ENCODE data around the gene LCE1B.

The LCE1B gene, protein sequence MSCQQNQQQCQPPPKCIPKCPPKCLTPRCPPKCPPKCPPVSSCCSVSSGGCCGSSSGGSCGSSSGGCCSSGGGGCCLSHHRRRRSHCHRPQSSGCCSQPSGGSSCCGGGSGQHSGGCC

DNA sequence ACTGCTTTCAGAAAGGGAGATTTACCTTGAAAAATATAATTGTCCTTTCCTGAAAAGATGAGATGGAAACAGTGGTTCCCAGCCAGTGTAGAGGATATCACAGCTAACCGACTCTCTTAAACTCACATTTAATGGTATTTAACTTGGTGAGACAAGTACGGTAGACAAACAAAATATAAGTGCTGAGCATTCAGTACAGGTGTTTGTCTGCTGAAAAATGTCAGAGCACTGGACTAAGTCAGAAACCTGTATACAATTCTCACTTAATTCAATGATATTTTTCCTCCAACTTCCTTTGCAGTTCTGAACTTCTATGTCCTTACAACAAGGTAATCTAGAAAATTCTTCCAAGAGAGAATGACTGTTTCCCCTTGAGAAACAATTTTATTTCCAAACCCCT lies at the start of gene LCE1B:
LCE1B (plus strand) TSS at position 301 of the 400 bp plus-strand sequence. CDS start 476 bp downstream, outside the sequence.
- no peak for DNase-seq

DNA sequence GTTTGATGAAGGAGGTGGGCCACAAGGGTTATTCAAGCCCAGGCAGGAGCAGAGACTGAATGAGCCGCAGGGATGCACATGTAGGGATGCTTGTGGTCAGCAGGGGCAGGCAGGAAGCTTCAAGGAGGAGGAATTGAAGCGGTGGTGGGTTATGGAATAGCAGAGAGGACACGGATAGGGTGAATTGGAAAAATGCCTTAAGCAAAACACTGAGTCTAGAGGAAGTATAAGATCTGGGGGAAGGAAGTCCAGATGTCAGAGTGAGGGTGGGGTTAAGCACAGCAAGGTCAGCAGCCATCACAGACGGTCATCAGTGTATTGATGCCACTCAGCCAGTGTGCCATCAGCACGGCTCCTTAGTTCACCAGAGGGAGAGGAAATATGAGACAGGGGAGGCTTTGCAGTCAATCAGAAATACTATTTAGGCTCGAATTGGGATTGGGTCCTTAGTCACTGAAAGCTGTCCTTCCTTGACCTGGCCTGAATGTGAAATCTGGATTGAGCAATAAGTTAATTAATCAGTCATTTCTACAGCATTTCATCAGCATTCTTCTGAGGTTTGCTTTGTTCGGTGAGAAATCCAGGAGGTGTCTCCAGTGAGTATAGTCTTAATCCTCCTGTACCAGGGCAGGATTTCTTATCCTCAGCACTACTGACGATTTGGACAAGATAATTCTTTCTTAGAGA lies 42.8 kb upstream of the LCE1B start:
- DNase-seq, result no peak

DNA sequence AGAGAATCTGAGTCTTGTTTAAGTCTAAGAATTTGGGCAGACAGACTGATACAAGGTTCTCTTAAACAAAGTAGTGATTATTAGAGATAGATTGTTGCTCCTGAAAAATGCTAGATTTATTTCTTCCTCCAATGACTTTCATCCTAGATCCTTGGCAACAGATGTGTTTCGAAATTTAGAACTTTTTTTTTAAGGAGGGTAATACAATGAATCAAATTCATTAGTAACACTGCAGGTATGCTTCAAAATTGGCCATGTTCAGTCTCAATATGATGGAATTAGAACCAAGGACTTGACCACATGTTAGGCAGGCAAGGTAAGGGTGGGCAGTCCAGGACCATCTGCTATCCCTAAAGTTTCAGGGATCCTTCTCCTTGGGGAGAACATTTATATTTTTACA lies 41.4 kb upstream of the LCE1B start:
- DNase-seq, result no peak

DNA sequence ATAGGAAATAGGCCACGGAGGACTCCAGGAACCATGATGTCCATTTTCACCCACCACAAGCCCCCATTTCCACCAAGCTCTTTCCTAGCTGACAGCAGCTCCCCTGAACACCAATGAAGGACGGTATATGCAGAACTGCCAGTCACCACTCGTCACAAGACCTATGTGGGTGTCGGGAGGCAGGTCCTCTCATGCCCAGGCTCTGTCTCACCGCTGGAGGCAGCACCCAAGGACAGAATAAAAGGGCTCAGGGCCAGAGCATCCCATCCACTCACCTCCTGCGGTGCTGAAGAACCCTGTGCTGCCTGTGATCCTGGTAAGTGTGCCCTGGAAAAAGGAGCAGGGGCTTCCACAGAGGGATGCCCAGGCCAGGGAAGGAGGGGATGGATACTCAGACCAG lies 36.9 kb upstream of the LCE1B start, which contains the start of gene LCE1F:
LCE1F (plus strand) TSS at position 266 of the 400 bp plus-strand sequence. CDS start 1,232 bp downstream, outside the sequence.
- DNase-seq, result no peak

DNA sequence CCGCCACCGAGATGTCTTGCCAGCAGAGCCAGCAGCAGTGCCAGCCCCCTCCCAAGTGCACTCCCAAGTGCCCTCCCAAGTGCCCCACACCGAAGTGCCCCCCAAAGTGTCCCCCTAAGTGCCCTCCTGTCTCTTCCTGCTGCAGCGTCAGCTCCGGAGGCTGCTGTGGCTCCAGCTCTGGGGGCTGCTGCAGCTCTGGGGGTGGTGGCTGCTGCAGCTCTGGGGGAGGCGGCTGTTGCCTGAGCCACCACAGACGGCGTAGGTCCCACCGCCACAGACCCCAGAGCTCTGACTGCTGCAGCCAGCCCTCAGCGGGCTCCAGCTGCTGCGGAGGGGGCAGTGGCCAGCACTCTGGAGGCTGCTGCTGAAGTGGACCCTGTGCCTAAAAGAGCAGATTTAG lies 35.4 kb upstream of the LCE1B start:
- DNase-seq, result no peak

DNA sequence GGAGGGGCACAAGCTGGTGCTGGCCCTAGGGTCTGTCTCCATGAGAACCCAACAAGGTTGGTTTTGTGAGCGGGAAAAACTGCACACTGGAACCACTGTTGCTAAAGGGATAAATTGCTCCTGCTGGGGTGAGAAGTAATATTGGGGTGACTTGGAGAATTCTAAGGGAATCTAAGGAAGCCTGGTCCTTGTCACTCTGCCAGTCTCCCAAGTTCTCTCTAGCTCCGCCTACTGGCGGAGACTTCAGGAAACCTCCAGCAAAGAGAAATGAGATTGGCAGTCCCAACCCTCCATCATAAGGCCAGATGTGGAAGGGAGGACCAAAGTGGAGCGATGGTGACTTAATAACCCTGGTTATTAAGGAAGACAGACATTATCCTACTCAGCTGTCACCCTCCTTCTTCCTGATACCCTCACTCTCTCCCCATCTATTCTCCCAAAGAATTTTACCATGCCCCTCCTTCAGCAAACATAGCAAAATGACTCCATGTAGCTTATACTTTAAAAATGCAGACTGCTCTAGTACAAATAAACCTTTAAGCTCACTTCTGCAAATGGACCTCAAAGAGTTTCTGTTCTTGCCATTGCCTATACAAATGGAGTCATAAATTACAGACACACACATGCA lies 34.1 kb upstream of the LCE1B start:
- DNase-seq, result no peak

DNA sequence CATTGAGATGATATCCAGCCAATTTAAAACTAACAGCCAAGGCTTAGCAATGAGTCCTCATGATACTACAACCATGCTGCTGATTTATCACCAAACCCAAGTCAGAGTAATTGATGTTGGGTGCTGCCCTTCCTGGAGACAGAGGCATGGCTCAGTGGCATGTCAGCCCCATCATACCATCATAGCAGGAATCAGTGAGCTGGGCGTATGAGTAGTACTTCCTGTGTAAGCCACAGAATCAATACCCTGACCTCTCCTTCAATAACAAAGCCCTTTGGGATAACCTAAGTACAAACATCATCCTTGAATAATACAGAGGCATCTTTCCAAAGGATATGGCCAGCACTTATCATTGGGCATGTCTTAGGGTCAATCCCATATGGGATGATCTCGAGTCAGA lies 28.7 kb upstream of the LCE1B start:
- DNase-seq, result no peak

- no peak for DNase-seq
Observed at GRCh38 chr1:152786077-152786476, 25.7 kb upstream of the LCE1B start, which contains the start of gene LCE1E. Gene LCE1E (plus strand): TSS chr1:152786257. CDS start chr1:152787300, 1,043 bp downstream.

DNA sequence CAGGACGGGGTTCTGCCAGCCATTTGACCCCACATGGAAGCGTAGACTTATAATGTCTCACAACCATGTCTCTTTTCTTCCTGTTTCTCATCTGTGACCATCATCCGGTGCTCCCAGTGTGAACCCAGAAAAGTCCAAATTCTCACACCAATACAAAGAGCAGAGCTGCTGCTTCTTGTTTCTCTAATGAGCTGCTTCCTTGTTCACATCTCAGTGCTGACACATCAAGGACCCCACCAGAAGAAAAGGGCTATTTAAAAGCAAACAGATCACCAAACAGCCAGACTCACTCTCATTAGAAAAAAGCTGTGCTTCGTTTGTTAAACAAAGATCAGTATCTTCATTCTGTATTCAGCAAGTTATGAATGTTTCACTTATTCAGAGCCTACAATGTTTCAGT lies 16.1 kb upstream of the LCE1B start:
- no peak for DNase-seq

- DNase-seq, result no peak
Observed at GRCh38 chr1:152796421-152796820, 15.3 kb upstream of the LCE1B start, which contains the start of gene LCE1D. Gene LCE1D (plus strand): TSS chr1:152796721. CDS start chr1:152797795, 1,074 bp downstream.

- no peak for DNase-seq
Observed at GRCh38 chr1:152801333-152801732, 10.4 kb upstream of the LCE1B start.

- DNase-seq, result no peak
Observed at GRCh38 chr1:152806576-152806975, 5.2 kb upstream of the LCE1B start, which contains the start of gene LCE1C. Gene LCE1C (minus strand): TSS chr1:152806651. CDS start chr1:152805478, 1,173 bp downstream.

DNA sequence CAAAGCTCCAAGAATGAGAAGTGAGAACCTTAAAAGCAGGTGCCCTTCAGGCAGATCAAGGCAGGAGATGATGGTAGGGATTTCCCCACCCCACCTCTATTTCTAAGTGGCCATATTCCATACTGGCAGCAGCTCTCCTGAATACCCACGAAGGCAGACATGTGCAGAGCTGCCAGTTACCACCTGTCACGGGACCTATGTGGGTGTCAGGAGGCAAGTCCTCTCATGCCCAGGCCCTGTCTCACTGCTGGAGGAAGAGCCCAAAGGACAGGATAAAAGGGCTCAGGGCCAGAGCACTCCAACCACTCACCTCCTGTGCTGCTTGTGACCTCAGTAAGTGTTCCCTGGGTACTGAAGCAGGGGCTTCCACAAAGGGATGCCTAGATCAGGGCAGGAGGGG lies 721 bp upstream of the LCE1B start:
- DNase-seq, result no peak

DNA sequence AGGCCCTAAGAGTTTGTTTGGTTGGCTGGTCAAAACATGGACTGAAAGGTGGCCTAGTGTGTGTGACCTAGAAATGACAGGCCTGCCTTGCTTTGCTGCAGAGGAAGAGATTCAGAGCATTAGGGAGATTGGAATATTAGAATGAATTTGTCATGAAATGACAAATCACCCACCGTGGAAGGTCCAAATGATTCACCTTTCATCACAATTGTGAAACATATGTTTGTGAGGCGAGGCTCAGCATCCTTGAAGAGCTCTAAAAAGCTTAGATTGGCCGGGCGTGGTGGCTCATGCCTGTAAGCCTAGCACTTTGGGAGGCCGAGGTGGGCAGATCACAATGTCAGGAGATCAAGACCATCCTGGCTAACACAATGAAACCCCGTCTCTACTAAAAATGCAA lies 5.5 kb downstream of the LCE1B start:
- DNase-seq, result no peak

- no peak for DNase-seq
Observed at GRCh38 chr1:152823294-152823693, 11.5 kb downstream of the LCE1B start.

- DNase-seq, result no peak
Observed at GRCh38 chr1:152824964-152825363, 13.2 kb downstream of the LCE1B start.

DNA sequence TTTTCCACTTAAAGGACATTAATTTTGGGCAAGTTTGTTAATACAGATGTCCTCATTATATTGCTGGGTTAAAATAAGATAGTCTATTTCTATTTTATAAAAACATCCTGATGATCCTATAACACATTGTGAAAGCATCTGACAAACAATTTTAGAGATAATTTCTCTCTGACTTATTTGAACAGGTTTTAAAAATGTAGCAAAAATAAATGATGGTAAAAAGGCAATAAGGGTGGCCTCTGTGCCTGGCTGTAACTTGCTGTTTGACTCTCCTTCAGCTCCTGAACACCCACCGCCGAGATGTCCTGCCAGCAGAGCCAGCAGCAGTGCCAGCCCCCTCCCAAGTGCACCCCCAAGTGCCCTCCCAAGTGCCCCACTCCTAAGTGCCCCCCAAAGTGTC lies 15.4 kb downstream of the LCE1B start, which contains the start of gene LCE1A:
LCE1A (plus strand) TSS at position 301 of the 400 bp plus-strand sequence; CDS start at position 301, 0 bp downstream.
- no peak for DNase-seq

DNA sequence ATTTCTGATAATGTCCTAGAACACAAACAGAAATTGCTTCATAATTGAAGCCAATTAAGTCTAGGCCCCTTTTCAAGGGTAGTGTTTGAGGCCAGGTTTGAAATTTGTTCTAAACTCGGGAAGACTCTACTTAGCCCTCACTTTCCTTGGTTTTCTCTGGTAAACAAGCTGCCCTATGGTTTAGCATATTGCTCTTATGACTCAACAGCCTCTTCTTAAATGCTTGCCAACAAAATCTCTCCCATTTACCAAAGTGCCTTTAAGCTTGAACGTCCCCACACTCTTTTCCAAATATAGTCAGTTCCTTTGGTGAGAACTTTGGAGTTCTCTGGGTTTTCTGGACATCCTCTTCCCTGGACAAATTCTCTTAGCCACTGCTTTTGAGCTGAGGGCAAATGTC lies 25.1 kb downstream of the LCE1B start:
- DNase-seq, result no peak

DNA sequence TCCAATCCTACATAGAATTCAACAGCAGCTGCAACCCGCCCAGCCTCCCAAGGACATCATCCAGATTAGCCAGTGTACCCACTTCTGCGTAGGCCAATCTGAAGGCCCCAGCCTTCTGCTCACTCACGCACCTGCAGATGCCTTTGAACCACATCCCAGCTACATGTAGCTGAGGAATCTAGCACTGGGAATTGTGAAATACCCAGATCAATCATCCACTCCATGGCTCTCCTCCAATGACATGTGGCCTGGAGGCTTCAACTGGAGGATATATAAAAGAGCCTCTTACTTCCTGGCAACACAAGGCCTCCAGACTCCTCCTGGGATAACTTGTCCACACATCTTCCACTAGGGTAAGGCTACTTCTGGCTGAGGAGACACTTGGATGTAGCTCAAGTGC lies 30.8 kb downstream of the LCE1B start, which contains the start of gene LCE6A:
LCE6A (plus strand) TSS at position 301 of the 400 bp plus-strand sequence. CDS start 665 bp downstream, outside the sequence.
- no peak for DNase-seq

DNA sequence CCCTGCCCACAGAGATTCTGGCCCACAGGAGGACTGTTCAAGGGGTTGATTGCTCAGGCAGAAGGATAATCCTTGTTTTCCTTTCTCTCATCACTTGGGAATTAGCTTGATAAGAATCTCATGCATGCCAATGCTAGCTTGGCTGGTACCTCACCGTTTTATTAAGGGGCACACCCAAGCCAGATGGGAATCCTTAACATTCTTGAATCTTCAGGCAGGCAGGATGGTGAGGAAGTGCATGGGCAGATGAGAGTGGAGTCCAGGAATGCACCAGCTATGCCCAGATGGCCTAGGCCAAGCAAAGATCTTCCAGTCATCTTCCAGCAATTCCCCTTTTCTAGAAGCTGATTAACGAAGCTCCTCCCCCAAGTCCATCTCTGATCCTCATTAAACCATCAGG lies 43.9 kb downstream of the LCE1B start:
- no peak for DNase-seq

DNA sequence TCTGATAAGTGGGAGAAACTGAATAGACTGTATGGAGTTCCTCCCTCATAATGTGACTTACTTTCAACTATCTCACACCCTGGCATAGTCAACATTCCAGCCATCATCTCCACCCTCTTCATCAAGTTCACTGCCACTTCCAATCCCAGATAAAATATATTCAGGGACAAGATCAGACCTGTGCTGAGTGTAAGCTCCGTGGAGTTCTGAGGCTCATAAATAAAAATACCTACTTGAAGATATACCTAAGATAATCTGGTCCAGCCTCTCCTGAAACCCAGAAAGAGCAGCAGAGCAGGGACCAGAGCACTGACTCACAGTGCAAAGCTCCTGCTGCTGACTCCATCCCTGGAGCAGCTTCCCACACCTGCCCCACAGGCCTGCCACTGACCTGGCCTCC lies 46.3 kb downstream of the LCE1B start:
- DNase-seq, result no peak

DNA sequence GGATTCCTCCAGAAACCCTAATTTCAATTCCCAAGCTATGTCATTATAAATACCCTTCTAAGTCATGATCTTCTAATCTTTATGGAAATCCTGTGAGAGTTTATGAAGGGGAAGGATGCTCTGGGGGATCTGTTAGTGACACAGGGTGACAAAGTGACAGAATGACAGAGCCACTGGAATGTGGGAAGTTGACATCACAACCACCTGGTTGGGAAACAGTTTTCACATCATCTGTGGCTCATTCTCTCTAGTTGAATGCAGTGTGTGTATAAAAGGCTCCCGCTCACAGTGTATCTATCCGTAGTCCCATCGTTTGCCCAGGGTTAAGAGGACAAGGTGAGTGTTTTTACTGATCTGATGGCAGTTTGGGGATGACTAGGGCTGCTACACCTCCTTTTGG lies 47.9 kb downstream of the LCE1B start, which contains the start of gene LCE7A:
LCE7A (plus strand) TSS at position 301 of the 400 bp plus-strand sequence. CDS start 702 bp downstream, outside the sequence.
- no peak for DNase-seq

- no peak for DNase-seq
Observed at GRCh38 chr1:152860129-152860528, 48.4 kb downstream of the LCE1B start.

DNA sequence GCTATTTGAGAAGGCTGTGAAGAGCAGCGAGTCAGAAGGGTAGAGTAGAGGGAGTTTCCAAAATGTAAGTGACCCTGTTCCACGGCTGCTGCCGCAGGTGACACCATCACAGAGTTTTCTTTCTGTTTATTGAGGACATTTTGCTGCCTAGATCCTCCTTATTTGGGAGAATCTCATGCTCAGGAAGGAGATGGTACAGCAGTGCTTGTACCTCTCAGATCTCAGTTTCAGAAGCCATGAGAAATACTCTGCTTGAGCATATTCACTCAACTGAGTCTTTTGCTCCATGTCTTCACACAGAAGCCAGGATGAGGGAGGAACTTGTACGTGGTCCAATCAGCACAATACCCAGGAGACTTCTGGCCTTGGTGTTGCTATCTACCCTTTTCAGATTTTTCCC lies 49.6 kb downstream of the LCE1B start:
- DNase-seq, result no peak

All from CD4-positive, alpha-beta T cell treated with Interleukin-4 for 4 hours (primary cell).